ENCODE data around the gene HSD3B7.
A peak's percentile ranks its signal among the peaks of the same experiment; 100 is the strongest.

Gene HSD3B7

DNA sequence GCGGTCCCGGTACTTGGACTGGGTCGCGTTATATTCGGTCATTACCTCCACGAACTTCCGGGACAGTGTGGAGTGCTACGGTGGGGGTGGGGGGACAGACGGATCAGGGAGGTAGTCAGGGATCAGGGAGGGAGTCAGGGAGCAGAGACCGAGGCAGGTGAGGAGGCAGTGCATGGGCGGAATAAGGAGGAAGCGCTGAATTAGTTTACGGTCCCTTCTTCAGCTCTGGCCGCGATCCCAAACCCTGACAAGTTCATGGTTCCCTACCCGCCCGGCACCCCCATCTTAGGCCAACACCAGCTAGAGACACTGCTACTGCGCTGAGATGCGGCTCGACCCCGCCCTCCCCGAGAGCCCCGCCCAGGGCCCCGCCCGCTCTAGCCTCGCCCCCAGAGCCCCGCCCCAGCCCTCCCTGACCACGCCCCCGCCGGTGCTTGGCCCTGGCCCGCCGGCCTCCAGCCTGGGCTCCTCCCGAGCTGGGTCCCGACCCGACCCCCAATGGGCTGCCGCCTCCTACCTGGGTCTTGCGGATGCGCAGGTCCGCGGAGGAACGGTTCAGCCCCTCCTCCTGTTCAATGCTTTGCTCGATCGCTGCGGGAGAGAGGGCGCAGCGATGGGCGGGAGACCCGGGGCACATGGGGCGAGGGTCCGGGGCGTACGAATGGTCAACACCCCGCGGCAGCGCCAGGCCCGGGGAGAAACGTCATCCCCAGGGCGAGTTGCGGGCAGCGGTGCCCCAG is 12.1 kb downstream of the HSD3B7 start:
- FAIRE-seq (peak; percentile 58), DNase-seq (ENCODE audit: insufficient read length) (peak; percentile 98)
- peak; percentile 66 for TF ChIP-seq TAF1 (IDR thresholded peaks at IDR 0.05; ENCODE audit: borderline replicate concordance, low read depth, low read length)
- TF ChIP-seq POLR2AphosphoS5 (IDR thresholded peaks at IDR 0.05; ENCODE audit: low read depth, low read length), result peak; percentile 84
- peak; percentile 89 for TF ChIP-seq POLR2A (IDR thresholded peaks at IDR 0.05; ENCODE audit: low read depth, low read length)

GRCh38 chr16:30997725-30998711 is 13.0 kb downstream of the HSD3B7 start:
- FAIRE-seq, result no peak
- DNase-seq (ENCODE audit: insufficient read length), result no peak
- TF ChIP-seq TAF1 (IDR thresholded peaks at IDR 0.05; ENCODE audit: borderline replicate concordance, low read depth, low read length) (no peak), POLR2AphosphoS5 (IDR thresholded peaks at IDR 0.05; ENCODE audit: low read depth, low read length) (no peak), POLR2A (IDR thresholded peaks at IDR 0.05; ENCODE audit: low read depth, low read length) (no peak)

GRCh38 chr16:30998852-30999761 is 14.1 kb downstream of the HSD3B7 start:
- FAIRE-seq, result no peak
- no peak for TF ChIP-seq POLR2A (IDR thresholded peaks at IDR 0.05; ENCODE audit: low read depth, low read length)
- DNase-seq (ENCODE audit: insufficient read length), result no peak

GRCh38 chr16:31000671-31001382 is 15.8 kb downstream of the HSD3B7 start:
- FAIRE-seq (no peak), DNase-seq (ENCODE audit: insufficient read length) (no peak)
- no peak for TF ChIP-seq TAF1 (IDR thresholded peaks at IDR 0.05; ENCODE audit: borderline replicate concordance, low read depth, low read length)
- TF ChIP-seq POLR2AphosphoS5 (IDR thresholded peaks at IDR 0.05; ENCODE audit: low read depth, low read length), result no peak
- no peak for TF ChIP-seq POLR2A (IDR thresholded peaks at IDR 0.05; ENCODE audit: low read depth, low read length)

DNA sequence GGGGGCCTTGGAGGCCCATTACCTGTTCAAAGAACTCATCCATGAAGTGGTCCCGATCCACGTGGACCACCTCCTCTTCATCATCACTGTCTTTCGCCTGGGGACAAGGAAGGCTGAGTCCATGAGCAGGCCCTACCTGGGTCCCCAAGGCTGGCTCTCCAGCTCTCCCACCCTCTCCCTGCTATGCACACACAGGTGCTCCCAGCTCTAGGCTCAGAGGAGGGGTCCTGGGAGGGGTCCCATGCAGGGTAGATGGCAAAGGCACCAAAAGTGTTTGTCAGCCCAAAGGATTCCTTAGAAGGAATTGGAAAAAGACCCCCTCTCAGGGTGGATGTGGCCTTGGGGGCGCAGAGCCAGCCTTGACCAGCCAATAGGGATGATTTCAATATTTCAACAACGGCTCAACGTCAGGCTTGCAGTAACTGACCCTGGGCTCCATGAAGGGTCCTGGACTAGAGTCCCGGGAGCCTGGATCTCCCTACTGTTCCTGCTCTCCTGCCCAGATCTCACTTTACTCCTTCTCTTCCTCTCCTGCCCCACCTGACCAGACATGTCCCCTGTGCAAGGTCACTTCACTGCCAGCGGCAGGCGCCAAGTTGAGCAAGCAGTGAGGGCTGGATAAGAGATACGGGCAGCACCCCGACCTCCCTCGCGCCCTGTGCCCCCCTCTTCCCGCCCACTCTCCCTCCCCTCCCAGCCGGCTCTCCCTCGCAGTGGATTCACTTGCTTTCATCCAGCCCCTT is 16.7 kb downstream of the HSD3B7 start:
- DNase-seq (ENCODE audit: insufficient read length) (no peak), FAIRE-seq (no peak)
- TF ChIP-seq POLR2AphosphoS5 (IDR thresholded peaks at IDR 0.05; ENCODE audit: low read depth, low read length), result no peak
- no peak for TF ChIP-seq POLR2A (IDR thresholded peaks at IDR 0.05; ENCODE audit: low read depth, low read length)

DNA sequence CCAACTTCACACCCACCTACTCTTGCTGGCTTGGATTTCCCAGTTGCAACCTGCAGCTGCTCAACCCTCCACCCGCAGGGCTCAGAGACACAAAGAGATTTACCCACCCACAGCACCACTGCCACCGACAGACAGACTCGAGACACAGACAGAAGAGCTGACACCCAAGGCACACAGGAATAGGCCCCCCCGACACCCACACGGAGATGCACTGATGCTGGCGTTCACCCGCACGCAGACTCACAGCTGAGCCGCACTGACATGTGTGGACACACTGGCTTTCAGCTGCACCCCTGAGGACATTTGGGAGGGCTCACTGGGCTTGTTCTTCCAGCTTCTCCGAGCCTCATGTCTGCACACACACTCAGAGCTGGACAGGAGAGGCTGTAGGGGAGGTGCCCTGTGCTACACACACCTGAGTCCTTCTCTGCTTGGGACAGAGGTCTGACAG is 17.3 kb downstream of the HSD3B7 start:
- FAIRE-seq, result no peak
- no peak for TF ChIP-seq POLR2AphosphoS5 (IDR thresholded peaks at IDR 0.05; ENCODE audit: low read depth, low read length)
- no peak for TF ChIP-seq TAF1 (IDR thresholded peaks at IDR 0.05; ENCODE audit: borderline replicate concordance, low read depth, low read length)
- no peak for TF ChIP-seq POLR2A (IDR thresholded peaks at IDR 0.05; ENCODE audit: low read depth, low read length)
- DNase-seq (ENCODE audit: insufficient read length), result no peak

DNA sequence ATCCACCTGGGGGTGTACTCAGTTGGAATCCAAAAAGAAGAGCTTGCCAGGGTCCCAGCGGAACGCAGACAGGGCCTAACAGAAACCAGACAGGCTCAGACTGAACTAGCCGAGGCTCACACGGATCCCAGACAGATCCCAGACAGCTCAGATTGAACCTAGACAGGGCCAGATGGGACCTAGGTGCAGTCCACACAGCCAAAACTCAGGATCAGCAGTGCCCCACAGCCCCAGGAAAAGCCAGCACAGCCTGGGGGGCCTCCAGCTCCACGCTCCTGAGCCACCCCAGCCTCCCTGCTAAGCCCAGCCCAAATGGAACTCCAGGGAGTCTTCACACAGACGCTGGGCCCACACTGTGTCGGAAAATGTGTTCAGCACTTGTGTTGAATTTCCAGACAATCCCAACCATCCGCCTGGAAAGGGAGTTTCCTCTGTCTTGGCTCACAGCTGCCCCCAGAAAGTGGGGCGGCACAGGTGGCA is 17.9 kb downstream of the HSD3B7 start:
- TF ChIP-seq POLR2AphosphoS5 (IDR thresholded peaks at IDR 0.05; ENCODE audit: low read depth, low read length), result no peak
- TF ChIP-seq POLR2A (IDR thresholded peaks at IDR 0.05; ENCODE audit: low read depth, low read length), result no peak
- TF ChIP-seq TAF1 (IDR thresholded peaks at IDR 0.05; ENCODE audit: borderline replicate concordance, low read depth, low read length), result no peak
- FAIRE-seq (no peak), DNase-seq (ENCODE audit: insufficient read length) (no peak)

- TF ChIP-seq POLR2A (IDR thresholded peaks at IDR 0.05; ENCODE audit: low read depth, low read length) (no peak), POLR2AphosphoS5 (IDR thresholded peaks at IDR 0.05; ENCODE audit: low read depth, low read length) (no peak), TAF1 (IDR thresholded peaks at IDR 0.05; ENCODE audit: borderline replicate concordance, low read depth, low read length) (no peak)
- no peak for DNase-seq (ENCODE audit: insufficient read length)
- no peak for FAIRE-seq
Observed at GRCh38 chr16:31003744-31004143, 18.7 kb downstream of the HSD3B7 start.

- TF ChIP-seq POLR2A (IDR thresholded peaks at IDR 0.05; ENCODE audit: low read depth, low read length) (no peak), TAF1 (IDR thresholded peaks at IDR 0.05; ENCODE audit: borderline replicate concordance, low read depth, low read length) (no peak), POLR2AphosphoS5 (IDR thresholded peaks at IDR 0.05; ENCODE audit: low read depth, low read length) (no peak)
- DNase-seq (ENCODE audit: insufficient read length), result no peak
- FAIRE-seq, result no peak
Observed at GRCh38 chr16:31004658-31005057, 19.7 kb downstream of the HSD3B7 start.
